Kidney (tissue), 14 donors: ENCODE results near the gene ING3. TPM values are rescaled to one million over a fixed set of nuclear protein-coding genes. Genes with fewer than 3 reads are reported as not detected.
A peak's percentile ranks its signal among the peaks of the same experiment; 100 is the strongest.

Experiments
- DNase-seq, 5 donors: peaks; one replicate each; pipeline ENCODE4 v3.0.0-alpha.2; 2013 to 2020
- FAIRE-seq: peaks from 2 replicates; lab custom pipeline; 2012; peaks lifted over from hg19 to GRCh38; lab: Jason Lieb, UNC
- H3K27ac ChIP-seq, 2 donors: one replicate each; pipeline ENCODE4 v1.7.0; 2013; ENCODE audit warnings: low read depth in 2 of 2, low read length in 2 of 2, inconsistent platforms in 1 of 2
- H3K27me3 ChIP-seq: one replicate; pipeline ENCODE4 v1.7.1; 2013; ENCODE audit warnings: low read length, inconsistent platforms; ENCODE audit not compliant: control insufficient read depth, insufficient read depth
- H3K36me3 ChIP-seq, 3 donors: one replicate each; pipeline versions ENCODE4 v1.7.0 to v1.7.1; 2013; ENCODE audit warnings: low read length in 3 of 3, control low read depth in 1 of 3, inconsistent platforms in 1 of 3; ENCODE audit not compliant: insufficient read depth in 3 of 3, control insufficient read depth in 2 of 3
- H3K4me1 ChIP-seq, 3 donors: one replicate each; pipeline versions ENCODE4 v1.7.0 to v1.7.1; 2013; ENCODE audit warnings: low read length in 3 of 3, inconsistent platforms in 1 of 3, low read depth in 1 of 3; ENCODE audit not compliant: control insufficient read depth in 2 of 3, insufficient read depth in 2 of 3
- H3K4me3 ChIP-seq, 3 donors: one replicate each; pipeline versions ENCODE4 v1.7.0 to v1.8.1; 2013; ENCODE audit warnings: low read length in 3 of 3, control low read depth in 1 of 3, inconsistent platforms in 1 of 3
- H3K9ac ChIP-seq, 3 donors: one replicate each; pipeline versions ENCODE4 v1.7.0 to v1.7.1; 2013; ENCODE audit warnings: low read length in 3 of 3, control low read depth in 1 of 3, inconsistent platforms in 1 of 3
- H3K9me3 ChIP-seq, 3 donors: one replicate each; pipeline versions ENCODE4 v1.7.0 to v1.7.1; 2013; ENCODE audit warnings: low read length in 3 of 3, control low read depth in 1 of 3, inconsistent platforms in 1 of 3; ENCODE audit not compliant: control insufficient read depth in 2 of 3, insufficient read depth in 1 of 3
- intact Hi-C: fragments of 100-400 bp; cut with DNase I; formaldehyde crosslinking; loops from one replicate; pipeline ENCODE4 v1.11.1; 2022
- polyA plus RNA-seq: library from polyadenylated mRNA; stranded (reverse); fragments of 350-450 nt; fragmentation: Illumina TruSeq; extraction: RNeasy Lipid Tissue Mini Kit (QIAGEN cat#74804); gene quantifications from one replicate; pipeline ENCODE4 v1.2.3, GENCODE V29; 2014; ENCODE audit warnings: low read depth, low replicate concordance; ENCODE audit not compliant: insufficient read depth
- total RNA-seq: library from RNA; stranded (reverse); fragmentation: NEBNext Ultra II Directional; extraction: Animal tissue kit (Norgen Biotek cat#: 25700); gene quantifications from one replicate; pipeline ENCODE4 v1.2.1, GENCODE V29; 2021
- TF ChIP-seq, protein P1 (sequence below): IDR thresholded peaks from 3 replicates; pipeline ENCODE4 v1.5.1; 2012; ENCODE audit warnings: mild to moderate bottlenecking, moderate library complexity, borderline replicate concordance; ENCODE audit not compliant: insufficient read depth; ENCODE audit errors: extremely low read depth
- donor health status: control.
- donor health status: control.
- donor health status: control.
- donor health status: control.
- donor health status: control.
- donor health status: DM: yes; HTN: yes; CAD: no.
- donor health status: Normal renal cell carcinoma (clear cell type).

The ING3 gene
- total and polyA plus RNA-seq, 2 donors from 2014 or later = 5.2 to 20.8 TPM

DNA sequence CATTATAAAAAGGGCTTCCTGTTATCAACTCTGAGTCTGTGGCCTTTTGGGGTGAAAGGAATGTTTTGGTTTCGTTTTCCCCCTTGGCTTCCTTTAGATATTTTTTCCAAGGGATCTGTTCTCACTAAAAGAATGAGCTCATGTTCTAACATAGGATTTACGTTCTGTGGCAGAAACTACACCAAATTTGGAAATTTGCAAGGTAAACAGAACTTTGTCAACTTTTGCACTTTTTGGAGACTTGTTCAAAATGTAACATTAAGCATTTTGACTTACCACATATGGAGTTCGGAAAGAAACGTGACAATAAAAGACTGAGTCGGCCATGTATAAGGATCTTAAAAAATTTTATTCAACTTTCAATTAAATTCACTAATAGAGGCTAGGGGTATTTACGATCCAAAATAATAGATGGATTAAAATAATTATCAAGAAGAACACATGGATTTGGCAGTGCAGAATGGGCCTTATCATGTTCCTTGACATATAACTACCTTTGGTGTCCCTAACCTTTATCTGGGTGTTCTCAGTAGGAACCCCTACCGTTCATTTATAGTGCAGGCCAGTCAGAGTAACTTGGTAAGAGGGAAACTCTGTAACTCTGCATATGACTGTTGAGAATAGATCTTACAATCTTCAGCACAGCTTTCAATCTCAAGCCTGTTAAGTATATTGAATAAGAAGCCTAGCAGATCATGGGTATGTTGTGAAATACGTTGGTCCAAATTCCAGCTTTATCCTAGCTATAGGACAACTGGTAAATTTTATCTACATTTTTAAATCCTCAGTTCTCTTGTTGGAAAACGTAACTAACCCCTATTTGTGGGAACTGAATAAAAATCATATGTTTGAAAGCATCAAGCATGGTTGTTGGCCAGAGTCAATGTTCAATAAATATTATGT is 49.8 kb downstream of the ING3 start:
- Histone ChIP-seq H3K9ac (no peak overlapping the region), H3K4me1 (peaks cover 0 to 4% (median 3%) of the 10 kb centered on the region in 3 donors), H3K27me3 (no peaks in the 10 kb centered on the region), H3K4me3 (no peak overlapping the region), H3K9me3 (no peaks in the 10 kb centered on the region), H3K36me3 (no peaks in the 10 kb centered on the region), H3K27ac (peak overlapping the region in 1 of 2 donors; percentile 36)
- intact Hi-C loops = no loop called here
- DNase-seq (peak in 1 of 5 donors; percentile 79), FAIRE-seq (peak; percentile 39)
- TF ChIP-seq, protein P1, sequence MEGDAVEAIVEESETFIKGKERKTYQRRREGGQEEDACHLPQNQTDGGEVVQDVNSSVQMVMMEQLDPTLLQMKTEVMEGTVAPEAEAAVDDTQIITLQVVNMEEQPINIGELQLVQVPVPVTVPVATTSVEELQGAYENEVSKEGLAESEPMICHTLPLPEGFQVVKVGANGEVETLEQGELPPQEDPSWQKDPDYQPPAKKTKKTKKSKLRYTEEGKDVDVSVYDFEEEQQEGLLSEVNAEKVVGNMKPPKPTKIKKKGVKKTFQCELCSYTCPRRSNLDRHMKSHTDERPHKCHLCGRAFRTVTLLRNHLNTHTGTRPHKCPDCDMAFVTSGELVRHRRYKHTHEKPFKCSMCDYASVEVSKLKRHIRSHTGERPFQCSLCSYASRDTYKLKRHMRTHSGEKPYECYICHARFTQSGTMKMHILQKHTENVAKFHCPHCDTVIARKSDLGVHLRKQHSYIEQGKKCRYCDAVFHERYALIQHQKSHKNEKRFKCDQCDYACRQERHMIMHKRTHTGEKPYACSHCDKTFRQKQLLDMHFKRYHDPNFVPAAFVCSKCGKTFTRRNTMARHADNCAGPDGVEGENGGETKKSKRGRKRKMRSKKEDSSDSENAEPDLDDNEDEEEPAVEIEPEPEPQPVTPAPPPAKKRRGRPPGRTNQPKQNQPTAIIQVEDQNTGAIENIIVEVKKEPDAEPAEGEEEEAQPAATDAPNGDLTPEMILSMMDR = no peak

DNA sequence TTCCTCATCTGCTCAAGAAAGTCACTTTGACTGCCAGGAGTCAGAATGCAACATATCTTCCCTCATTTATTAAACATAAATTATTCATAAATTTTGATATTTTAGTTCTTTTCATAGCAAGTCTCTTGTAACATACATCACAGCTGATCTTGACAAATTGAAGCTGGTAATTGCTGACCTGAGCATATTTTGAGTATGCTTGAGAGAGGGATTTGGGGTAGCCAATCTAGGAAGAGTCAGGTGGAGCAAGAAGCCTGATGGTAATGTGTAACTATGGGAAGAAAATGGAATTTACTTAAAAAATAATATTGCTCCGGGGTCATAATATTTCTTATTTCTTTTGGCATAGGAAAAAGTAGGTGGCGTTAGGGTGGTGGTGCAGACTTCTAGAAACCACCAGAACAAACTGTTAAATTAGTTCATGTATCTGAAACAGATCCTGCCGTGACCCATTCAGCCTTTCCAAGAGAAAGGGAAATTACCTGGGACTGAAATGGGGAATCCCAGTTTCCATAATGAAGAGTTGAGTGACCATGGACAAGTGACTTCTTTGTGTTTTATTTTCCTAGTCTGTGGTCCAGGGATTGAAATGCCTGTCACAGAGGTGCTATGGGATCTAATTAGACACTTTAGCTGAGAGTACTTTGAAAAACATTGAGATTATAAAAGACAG is 50.8 kb downstream of the ING3 start:
- Histone ChIP-seq H3K36me3 (no peaks in the 10 kb centered on the region), H3K4me3 (no peak overlapping the region), H3K4me1 (peaks cover 0 to 4% (median 3%) of the 10 kb centered on the region in 3 donors), H3K9ac (no peak overlapping the region), H3K27me3 (no peaks in the 10 kb centered on the region), H3K27ac (no peak overlapping the region), H3K9me3 (no peaks in the 10 kb centered on the region)
- FAIRE-seq = no peak
- intact Hi-C loops = no loop called here
- DNase-seq = no peak
- TF ChIP-seq, protein P1 = no peak

DNA sequence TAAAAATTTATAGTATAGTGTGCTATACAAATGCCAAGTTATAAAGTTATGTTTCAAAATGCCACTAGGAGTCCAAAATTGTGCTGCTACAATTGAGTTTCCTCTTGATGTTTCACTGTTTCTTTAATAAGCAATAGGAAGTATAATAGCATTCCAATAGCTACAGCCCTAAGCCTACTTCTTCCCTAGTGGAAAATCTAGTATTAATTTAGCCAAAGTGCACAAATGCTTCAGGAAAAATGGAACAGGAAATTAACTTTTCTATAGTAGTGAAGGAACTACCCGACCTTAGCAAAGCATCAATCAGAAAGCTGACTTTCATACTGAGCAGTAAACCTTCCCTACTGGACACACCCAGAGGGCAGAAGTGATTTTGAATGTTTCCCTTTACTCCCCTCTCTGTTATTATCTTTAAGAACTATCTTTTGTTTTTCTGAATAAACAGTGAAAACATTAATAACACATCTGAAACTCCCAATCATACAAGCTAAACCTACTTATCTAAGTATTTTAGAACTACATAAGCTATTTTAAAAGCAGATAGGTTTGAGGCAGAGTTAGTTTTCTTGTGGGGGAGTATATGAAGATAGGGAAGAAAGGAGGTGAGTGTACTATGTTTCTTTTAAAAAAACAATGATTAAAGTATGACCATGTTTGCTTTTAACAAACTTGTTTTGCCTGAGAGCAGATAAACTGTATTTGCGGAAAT is 51.6 kb downstream of the ING3 start:
- H3K36me3 ChIP-seq = no peaks in the 10 kb centered on the region
- no peaks in the 10 kb centered on the region for H3K27me3 ChIP-seq
- TF ChIP-seq, protein P1 = no peak
- intact Hi-C loops = no loop called here
- no peak overlapping the region for H3K9ac ChIP-seq
- no peaks in the 10 kb centered on the region for H3K4me1 ChIP-seq
- no peak overlapping the region for H3K27ac ChIP-seq
- FAIRE-seq = no peak
- no peak overlapping the region for H3K4me3 ChIP-seq
- no peaks in the 10 kb centered on the region for H3K9me3 ChIP-seq
- DNase-seq = peak in 1 of 5 donors; percentile 39
